ENCODE measurements around the gene CEP89. TPM values are rescaled to one million over a fixed set of nuclear protein-coding genes. Genes with fewer than 3 reads are reported as not detected.
"Not testable (repeated sequence)": the region's sequence is repeated elsewhere in the genome, so short reads cannot be mapped to it uniquely, and the experiment has no call there.

CEP89 gene
- total RNA-seq, 1 donor from 2014 or later: 15.4 TPM

- DNase-seq: no peak
Measured at GRCh38 chr19:32945260-32945659, 26.5 kb downstream of the CEP89 start.

- DNase-seq: not testable (repeated sequence)
Measured at GRCh38 chr19:32941273-32941672, 30.5 kb downstream of the CEP89 start.

DNA sequence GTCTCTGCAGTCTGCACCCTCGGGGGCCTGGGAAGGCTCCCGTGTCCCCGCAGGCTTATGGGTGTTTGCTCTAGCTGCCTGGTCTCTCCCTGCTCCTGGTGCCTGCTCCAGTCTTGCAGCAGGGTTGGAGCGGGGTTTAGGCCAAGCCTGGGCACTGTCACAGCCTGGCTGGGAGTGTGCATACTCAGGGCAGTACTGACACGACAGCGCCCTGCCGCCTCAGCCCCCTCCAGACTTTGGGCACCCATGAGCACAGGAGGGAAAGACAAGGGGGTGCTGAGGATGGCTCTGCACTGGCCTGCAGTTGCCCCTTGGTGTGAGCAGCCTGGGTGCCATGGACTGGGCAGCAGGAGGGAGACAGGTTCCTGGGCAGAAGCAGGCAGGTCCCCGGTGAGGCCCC is 35.7 kb downstream of the CEP89 start:
- DNase-seq: no peak

DNA sequence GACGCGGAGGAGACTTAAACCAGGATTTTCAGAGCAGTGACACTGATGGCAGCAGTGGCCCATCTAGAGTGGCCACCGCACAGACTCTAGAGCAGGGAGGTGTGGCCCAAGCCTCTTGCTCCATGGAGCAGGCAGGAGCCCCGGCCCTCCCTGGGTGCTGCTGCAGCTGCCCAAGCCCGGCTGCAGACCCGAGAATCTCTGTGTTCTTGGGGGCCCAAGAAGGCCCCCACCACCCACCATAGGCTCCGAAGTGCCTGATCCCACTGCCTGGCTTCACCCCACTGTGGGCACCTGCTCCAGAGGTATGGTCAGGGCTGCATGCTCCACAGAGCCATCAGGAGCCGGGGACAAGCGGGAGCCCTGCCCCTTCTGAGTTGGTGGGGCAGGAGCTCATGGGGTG is 36.1 kb downstream of the CEP89 start:
- DNase-seq: no peak

GRCh38 chr19:32933571-32933970 is 38.2 kb downstream of the CEP89 start:
- no peak for DNase-seq

- no peak for DNase-seq
Measured at GRCh38 chr19:32930567-32930966, 41.2 kb downstream of the CEP89 start.

DNA sequence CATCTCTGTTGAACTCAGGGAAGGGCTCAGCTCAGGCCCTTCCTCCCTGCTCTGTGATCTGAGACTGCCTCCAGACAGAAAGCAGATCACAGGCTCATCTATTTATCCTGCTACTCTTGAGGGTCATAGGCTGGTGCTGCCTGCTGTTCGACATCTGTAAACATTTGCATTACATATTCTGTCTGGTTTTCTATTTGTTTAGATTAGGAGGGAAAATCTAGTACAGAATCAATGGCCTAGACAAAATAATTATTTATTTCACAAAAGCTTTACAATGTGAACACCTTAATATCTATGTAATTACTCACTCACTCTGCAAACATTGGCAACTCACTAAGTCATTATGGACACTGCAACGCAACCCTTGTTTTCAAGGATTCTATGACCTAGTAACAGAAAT is 43.0 kb downstream of the CEP89 start:
- no peak for DNase-seq

GRCh38 chr19:32924200-32924599 is 47.6 kb downstream of the CEP89 start:
- DNase-seq: no peak

- DNase-seq: no peak
Measured at GRCh38 chr19:32921624-32922023, 50.1 kb downstream of the CEP89 start.

- DNase-seq: no peak
Measured at GRCh38 chr19:32919365-32919764, 52.4 kb downstream of the CEP89 start.

- no peak for DNase-seq
Measured at GRCh38 chr19:32917616-32917996, 54.2 kb downstream of the CEP89 start.

DNA sequence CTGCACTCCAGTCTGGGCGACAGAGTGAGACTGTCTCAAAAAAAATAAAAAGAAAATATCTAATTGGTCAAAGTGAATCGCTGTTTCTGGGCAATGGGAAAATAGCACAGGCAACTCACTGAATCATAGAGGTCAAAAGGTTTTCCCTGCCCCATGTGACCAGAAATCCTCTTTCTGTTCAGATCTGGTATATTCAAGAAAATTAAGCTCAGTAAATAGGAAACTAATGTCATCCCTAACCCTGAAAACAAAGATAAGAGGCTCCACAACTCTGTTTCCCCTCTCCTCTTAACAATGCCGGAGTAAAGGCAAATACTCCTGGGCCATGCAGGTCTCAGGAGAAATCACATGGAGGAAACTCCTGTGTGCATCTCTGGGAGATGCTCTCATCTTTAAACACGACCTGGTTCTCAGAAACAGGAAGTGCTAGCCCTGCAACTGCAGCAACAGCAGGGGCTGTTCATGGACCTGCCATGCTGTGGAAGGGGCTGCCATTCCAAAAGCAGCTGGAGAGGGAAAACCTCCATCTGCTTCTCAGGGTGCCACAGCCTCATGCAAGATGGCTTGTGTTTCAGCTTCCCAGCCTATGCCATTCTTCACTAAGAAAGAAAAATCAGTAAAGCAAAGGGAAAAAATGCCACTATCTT is 54.7 kb downstream of the CEP89 start:
- no peak for DNase-seq

- peak; percentile 38 for DNase-seq
Measured at GRCh38 chr19:32914879-32915660, 56.7 kb downstream of the CEP89 start.

DNA sequence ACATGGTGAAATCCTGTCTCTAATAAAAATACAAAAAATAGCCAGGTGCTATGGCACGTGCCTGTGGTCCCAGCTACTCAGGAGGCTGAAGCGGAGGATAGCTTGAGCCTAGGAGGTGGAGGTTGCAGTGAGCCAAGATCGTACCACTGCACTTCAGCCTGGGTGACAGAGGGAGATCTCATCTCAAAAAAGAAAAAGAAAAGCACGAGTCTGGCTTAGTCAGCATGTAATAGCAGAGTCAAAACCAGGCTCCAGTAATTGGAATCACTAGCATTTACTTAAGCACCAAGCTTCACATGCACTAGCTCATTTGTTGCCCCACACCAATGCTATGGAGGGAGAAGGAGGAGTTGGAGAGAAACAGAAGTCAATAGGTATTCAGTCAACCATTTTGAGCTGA is 60.3 kb downstream of the CEP89 start:
- no peak for DNase-seq

DNA sequence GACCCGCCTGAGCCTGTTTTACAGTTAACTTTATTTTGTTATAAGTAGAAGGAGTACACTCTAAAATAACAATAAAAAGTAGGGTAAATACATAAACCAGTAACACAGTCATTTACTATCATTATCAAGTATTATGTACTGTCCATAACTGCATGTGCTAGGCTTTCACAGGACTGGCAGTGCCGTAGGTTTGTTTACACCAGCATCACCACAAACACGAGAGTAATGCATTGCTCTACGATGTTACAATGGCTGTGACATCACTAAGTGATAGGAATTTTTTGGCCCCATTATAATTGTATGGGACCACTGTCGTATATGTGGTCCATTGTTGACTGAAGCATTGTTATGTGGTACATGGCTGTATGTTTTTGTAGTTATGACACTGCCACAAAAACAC is 60.9 kb downstream of the CEP89 start:
- no peak for DNase-seq

GRCh38 chr19:32910094-32910493 is 61.7 kb downstream of the CEP89 start:
- no peak for DNase-seq

- no peak for DNase-seq
Measured at GRCh38 chr19:32909257-32909656, 62.5 kb downstream of the CEP89 start.

DNA sequence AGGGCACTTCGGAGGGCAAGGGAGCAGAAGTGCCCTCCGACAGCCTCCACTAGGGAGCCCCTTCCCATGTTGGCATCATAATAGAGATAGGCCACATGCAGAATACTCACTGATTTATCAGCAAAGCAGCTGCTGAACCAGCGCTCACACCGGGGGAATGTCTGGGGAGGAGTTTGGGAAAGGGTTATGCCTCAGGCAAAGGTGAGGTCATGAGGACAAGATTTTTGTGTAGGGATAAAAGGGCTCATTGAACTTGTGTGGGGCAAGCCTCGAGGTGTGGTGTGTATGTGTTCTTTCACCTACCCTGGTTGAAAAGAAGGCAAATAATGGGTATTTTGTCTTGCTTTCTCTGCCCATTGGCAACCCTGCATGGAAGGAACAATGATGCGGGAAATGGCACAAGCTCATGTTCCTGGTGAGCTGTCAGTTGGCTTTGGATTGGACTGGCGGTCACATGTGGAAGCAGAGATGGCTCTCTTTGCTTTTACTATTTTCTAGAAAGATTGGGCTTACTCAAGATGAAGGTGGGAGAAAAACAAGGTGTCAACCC is 63.0 kb downstream of the CEP89 start:
- no peak for DNase-seq

GRCh38 chr19:32902448-32902847 is 69.3 kb downstream of the CEP89 start:
- DNase-seq: no peak

DNA sequence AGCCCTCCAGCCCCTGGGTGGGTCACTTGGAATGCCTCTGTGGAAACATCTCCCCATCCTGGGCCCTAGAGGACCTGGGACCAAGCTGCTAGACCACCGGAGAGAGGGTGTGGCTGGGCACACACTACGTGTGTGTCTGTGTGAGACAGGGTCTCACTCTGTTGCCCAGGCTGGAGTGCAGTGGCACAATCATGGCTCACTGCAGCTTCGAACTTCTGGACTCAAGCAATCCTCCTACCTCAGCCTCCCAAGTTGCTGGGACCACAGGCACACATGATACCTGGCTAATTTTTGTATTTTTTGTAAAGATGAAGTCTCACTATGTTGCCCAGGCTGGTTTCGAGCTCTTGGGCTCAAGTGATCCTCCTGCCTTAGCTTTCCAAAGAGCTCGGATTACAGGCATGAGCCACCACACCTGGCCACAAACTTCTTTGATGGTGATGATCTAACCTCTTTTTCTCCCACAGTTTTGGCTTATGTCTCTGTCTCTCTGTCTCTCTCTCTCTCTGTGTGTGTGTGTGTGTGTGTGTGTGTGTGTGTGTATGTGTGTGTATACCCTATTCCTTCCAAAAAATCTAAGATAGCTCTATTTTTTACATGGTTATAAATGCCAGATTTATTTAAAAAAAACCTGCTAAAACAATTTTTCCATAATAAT is 70.1 kb downstream of the CEP89 start:
- no peak for DNase-seq

GRCh38 chr19:32896516-32897214 is 75.1 kb downstream of the CEP89 start:
- no peak for DNase-seq

DNA sequence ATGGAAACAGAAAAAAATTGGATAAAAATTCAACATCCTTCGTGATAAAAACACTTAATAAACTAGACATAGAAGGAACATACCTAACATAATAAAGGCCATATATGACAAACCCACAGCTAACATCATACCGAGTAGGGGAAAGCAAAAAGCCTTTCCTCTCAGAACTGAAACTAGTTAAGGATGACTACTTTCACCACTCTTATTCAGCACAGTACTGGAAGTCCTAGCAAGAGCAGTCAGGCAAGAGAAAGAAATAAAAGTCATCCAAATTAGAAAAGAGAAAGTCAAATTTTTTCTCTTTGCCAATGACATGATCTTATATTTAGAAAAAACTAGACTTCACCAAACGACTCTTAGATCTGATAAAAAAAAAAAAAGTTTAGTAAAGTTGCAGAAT is 76.4 kb downstream of the CEP89 start:
- DNase-seq: no peak

GRCh38 chr19:32891609-32892008 is 80.1 kb downstream of the CEP89 start:
- DNase-seq: no peak
